ENCODE measurements around the gene FAM227B.
"Not testable (repeated sequence)": the region's sequence is repeated elsewhere in the genome, so short reads cannot be mapped to it uniquely, and the experiment has no call there.

Gene FAM227B

DNA sequence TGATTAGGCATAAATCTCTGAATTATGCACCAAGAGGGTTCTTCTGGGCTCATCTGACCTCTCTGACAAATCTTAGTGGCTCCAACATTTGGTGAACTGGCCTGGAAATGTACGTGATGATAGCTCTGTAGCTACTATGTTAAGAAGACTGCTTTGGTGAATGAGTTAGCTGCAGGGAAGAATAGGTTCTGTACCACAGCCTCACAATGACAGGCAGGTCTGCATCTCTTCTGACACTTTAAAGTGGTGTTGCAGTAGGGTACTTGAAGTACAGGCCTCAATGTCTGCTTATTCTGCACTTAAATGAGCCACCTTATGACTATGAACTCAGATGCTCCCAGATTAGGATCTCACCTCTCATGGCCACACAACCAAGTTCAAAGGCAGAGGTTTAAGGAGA is 190.6 kb downstream of the FAM227B start:
- no peak for DNase-seq

DNA sequence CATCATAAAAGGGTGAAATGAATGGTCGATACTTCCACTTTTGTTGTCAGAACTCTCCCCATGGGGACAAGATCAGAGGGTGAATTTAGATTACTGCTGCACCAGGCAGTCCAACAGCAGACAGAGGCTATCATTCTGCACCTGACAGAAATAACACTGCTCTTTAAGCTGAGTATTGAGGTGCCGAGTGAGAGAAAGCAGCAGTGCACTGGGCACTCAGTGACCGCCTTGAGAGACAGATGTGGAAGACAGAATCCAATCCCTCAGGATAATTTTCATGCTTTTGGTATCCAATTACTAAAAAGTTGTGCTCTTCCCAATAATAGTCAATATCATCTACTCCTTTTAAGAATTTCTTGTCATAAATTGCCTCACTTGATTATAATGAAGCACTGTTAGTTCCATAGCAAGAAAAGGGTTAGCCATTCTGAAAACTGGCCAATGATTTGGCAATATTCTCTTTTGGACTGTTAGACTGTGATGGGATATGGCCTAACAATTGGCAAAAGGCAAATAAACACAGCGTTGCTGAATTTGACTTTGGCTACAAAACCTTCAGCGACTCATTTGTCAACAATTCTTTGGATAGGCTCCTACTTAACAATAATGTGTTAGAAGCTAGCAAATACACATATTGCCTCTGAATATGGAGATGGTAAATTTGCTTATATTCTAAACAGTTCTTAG is 192.1 kb downstream of the FAM227B start:
- DNase-seq, result no peak

DNA sequence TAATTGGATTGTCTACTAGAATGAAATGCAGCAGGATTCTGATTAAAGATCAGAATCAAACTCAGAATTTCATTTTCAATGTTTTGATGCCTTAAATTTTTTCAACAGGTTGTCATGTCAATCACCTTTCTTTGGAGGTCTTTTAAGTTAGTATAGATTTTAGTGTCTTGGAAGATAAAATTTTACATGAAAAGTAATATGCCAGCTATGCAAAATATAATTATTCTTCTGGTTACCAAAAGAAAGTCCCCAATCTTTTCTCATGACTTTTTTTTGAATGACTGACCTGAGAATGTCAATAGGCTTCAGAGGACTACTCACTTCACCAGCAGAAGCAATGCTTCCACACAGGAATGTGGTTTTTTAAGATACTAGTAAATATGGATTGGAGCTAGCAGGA is 193.2 kb downstream of the FAM227B start:
- DNase-seq, result no peak

DNA sequence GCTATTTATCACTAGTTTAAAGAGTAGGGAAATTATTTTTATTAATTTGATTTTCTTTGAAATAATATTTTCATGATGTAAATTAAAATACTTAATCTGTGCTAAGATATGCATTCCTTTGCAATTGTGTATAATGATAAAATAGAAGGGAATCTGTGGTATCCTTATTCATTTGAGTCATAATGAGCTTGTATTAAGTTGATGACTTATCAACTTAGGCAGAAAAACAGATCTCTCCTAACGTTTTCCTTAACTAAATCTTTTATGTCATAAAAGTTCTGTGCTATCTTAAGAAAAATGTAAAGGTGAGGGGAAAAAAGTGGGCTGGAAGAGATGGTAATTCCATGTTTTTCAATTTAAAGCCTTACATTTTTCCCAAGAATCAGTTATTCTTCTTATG is 195.7 kb downstream of the FAM227B start:
- no peak for DNase-seq

DNA sequence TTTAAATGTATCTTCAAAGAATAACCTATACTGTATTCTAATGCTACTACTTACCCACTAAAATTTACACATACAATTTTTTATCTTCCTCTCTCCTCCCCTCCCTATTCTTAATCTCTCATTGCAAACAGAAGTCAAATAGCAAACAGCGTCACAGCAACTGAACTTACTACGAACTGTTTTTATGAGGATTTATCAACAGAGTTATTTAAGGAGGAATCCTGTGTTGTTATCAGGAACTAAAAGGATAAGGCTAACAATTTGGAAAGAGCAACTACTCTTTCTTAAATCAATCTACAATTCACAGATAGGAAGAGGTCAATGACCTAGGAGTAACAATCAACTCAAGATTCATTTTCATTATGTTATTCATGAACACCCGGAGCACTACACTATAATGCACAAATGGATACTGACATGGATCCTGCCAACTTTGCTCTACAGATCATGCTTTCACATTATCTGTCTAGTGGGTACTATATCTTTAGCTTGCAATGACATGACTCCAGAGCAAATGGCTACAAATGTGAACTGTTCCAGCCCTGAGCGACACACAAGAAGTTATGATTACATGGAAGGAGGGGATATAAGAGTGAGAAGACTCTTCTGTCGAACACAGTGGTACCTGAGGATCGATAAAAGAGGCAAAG is 196.6 kb downstream of the FAM227B start:
- DNase-seq, result no peak

DNA sequence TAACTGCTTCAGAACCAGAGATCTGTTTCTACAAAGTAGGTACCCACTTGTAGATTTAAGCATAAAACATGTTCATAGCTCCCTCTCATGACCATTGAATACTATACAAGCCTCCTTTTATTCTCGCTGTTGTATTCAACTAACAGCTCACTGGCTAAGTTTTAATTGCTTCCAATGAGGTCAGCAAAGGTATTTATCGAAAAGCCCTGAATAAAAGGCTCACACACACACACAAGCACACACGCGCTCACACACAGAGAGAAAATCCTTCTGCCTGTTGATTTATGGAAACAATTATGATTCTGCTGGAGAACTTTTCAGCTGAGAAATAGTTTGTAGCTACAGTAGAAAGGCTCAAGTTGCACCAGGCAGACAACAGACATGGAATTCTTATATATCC is 197.6 kb downstream of the FAM227B start, which contains the start of gene FGF7:
Gene FGF7 (plus strand): TSS at position 222 of the 400 bp plus-strand sequence. CDS start 1,056 bp downstream, outside the sequence.
- no peak for DNase-seq

DNA sequence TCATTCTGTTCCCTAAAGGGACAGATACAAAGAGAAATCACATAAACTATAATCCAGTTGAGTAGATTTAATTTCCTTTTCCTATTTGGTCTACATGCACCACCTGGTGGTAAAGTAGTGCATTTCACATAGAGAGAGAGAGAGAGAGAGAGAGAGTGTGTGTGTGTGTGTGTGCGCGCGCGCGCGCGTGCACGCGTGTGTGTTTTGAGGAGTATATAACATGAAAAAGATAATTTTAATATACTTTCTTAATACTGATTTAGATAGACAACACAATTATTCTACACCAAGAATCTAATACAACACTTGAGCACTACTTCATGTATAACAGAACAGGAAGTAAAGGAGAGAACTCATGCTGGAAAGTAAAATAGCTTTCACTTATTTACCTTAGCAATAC is 198.6 kb downstream of the FAM227B start:
- DNase-seq, result peak; percentile 70

DNA sequence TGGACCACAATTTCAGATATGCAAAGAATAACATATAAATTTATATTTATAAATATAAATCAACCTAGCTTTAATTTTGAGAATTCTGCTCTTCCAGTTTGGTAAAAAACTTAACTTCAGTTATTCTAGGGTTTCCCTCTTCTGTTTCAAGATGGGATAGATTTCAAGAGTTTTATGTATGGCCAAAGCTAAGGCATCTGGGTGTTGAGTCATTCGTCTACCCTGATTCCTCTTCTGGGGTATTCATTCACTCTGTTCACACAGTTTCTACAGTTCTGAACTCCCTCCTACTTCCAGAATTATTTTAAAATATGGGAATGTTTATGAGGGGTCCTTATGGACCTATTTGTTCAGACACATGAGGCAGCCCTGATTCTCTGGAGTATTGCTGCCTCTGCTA is 201.8 kb downstream of the FAM227B start:
- DNase-seq, result no peak

DNA sequence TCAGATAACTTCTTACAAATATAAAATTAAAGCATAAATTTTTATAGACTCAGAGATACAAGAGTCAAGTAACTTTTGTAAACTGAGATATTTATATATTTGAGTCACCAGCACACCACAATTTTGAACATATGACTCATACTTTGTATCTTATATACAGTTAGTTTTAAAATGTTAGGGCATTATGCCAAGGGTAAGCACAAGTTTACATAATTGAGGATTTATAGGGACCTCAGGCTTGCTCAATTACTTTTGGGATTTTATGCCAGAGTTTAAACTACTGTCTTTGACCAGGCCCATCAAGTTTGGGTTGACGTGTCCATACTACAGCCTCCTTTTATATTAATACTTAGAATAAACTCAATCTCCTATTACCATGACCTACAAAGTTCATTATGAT is 205.0 kb downstream of the FAM227B start:
- DNase-seq, result no peak

DNA sequence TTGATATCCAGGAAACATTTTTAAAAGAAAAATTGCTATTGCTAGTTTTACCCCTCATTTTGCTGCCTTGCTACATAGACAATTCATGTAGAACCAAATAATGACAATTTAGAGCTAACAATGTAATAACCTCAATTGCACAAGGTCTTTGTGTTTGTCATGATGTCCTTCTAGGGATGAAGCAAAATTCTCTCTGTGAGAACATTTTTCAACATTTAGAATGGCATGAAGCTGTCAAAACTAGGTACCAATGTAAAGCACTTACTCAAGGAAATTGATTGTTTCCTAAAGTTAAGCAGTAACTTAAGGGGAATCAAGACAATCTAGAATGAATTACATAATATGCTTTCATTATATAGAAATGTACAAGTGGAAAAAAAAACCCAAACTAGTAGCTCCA is 205.5 kb downstream of the FAM227B start:
- DNase-seq, result no peak

DNA sequence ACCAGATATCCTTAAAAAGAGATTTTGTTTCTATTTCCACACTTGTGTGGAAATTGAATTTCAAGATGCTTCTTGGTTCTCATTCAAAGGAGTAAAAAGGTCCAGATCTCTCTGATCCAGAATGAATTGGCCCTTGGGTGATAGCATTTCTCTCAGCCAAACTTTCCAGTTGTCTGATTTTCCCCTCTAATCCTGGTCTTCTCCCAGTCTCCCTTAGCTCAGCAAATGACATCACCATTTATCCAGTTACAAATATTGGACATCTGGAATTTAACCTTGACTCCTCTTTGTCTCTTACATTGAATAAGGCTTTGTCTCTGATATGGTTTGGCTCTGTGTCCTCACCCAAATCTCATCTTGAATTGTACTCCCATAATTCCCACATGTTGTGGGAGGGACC is 207.8 kb downstream of the FAM227B start:
- no peak for DNase-seq

DNA sequence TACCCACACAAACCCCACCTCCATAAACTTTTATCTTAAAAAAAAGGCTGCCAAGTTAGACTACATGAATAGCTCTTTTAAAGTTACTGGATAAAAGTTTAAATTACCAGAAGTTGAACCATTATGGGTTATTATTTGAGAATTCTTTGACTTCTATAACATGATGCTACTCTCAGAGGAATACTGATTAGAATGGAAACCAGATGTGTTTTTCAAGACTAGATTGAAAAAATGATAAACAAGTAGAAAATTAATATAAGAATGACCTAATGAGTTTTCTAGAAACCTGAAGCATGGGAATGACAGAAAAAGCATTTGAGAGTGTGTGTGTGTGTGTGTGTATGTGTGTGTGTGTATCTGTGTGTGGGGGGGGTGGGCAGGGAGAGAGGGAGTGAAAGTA is 210.0 kb downstream of the FAM227B start:
- no peak for DNase-seq

DNA sequence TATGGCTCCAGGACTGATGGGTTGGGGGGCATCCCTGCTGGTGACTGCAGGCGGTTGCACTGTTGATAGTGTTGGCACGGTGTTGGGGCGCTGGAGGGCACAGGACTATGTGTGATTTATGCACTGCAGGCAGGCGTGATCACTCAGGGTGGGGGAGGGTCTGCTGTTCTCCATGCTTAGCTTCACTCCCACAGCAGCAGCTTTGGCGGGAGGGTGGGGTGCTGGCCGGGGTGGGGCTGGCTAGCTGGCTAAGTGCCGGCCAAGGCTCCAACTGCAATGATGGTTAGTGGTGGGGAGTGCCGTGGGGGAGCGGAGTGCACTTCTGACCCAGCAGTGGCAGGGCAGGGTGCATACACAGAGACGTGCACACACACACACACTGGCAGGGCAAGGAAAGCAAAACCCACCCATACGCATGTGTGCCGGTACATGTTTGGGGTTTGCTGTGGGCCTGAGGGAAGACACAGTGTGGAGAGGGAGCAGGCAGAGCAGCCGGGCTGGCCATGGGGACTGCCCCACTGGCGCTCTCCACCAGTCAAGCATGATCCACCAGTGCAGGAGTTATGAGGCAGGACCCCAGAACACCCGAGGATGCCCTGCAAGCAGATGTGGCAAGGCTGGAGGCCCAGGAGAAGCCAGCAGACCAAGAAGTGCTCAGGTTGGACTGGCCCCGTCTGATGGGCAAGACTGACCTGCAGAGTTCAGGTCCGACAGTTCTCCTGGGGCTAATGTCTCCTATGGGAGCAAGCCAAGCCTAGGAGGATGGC is 214.1 kb downstream of the FAM227B start:
- DNase-seq, result no peak

DNA sequence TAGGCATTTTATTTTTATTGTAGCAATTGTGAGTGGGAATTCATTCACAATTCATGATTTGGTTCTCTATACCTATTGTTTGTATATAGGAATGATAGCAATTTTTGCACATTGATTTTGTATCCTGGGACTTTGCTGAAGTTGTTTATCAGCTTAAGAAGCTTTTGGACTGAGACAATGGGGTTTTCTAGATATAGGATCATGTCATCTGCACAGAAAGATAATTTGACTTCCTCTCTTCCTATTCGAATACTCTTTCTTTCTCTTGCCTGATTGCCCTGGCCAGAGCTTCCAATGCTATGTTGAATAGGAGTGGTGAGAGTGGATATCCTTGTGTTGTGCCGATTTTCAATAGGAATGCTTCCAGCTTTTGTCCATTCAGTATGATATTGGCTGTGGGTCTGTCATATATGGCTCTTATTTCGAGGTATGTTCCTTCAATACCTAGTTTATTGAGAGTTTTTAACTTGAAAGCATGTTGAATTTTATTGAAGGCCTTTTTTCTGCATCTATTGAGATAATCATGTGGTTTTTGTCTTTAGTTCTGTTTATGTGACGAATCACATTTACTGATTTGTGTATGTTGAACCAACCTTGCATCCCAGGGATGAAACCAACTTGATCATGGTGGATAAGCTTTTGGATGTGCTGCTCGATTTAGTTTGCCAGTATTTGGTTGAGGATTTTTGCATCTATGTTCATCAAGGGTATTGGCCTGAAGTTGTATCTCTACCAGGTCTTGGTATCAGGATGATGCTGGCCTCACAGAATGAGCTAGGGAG is 217.9 kb downstream of the FAM227B start:
- DNase-seq, result not testable (repeated sequence)

DNA sequence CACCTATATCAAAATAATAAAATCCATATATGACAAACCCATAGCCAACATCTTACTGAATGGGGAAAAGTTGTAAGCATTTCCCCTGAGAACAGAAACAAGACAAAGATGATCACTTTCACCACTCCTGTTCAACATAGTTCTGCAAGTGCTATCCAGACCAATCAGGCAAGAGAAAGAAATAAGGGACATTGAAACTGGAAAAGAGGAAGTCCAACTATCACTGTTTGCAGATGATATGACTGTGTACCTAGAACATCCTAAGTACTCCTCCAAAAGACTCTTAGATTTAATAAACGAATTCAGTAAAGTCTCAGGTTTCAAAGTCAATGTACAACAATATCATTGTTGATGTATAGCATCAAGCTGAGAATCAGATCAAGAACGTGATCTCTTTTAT is 233.1 kb downstream of the FAM227B start:
- DNase-seq, result no peak

DNA sequence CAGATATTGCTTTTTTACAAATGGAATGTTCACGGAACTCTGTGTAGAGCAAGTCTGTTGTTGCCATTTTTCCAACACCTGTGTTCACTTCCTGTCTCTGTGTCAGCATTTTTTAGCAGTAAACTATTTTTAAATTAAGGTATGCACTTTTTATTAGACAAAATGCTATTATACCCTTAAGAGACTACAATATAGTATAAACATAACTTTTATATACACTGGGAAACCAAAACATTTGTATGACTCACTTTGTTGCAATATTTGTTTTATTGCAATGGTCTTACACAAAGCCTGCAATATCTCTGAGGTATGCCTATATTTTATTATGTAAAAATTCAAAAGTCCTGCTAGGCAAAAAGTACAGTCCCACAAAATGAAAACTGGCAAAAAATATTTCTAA is 237.4 kb downstream of the FAM227B start:
- no peak for DNase-seq

DNA sequence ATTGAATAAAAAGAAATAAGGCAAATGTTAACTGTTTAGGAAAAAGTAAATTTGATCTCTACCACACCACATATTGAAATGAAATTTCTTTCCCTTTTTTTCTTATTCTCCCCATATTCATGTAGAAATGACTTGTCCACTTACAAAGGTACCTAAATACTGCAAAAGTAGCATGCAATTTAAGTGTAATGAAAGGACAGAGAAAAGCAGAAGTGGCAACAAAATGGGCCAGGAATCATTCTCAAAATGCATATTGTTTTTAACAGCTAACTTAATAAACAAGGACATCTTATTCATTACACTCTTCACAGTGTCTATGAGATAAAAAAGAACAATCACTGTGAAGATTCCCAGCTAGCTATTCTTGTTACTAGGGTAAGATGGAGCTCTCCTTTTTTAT is 238.2 kb downstream of the FAM227B start:
- DNase-seq, result no peak

DNA sequence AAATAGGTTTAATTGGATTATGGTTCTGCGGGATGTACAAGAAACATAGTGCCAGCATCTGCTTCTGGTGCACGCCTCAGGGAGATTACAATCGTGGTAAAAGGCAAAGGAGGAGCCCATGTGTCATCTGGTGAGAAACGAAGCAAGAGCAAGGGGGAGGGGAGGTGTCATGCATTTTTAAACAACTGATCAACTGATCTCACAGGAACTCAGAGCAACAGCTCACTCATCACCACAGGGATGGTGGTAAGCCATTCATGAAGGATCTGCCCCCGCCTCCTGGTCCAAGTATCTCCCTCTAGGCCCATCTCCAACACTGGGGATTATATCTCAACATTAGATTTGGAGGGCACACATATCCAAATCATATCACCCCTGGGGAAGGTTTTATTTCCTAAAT is 239.7 kb downstream of the FAM227B start:
- no peak for DNase-seq

DNA sequence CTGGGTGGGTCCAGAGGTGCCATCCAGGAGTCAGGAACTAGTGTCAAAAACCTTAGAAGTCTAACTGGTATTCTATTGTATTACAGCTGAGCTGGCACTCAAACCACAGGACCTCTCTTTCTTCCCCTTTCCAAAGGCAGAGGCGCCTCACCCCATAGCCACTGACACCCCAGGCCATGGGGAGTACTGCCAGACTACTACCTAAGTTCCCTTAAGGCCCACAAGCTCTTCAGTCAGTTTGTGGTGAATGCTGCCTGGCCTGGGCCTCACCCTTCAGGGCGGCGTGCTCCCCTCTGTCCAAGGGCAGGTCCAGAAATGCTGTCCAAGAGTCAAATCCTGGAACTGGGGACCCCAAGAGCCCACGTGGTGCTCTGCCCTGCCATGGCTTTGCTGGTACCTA is 240.6 kb downstream of the FAM227B start:
- no peak for DNase-seq

DNA sequence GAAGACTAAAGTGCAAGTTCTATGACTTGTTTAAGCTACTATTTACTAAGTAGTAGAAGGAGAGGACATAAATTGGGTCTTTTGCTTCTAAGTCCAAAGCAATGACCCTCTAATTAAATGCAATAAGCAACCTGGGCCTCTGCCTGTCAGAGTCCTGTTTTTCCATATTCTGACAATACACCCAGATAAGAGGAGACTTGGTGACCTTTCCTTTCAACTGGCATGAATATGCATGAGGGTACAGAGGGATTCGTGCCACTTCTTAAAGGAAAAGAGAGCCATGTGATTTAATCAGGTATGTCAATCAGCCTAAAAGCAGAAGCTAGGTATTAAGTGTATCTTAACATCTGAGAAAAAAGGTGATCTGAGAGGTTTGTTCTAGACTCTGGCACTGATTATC is 248.3 kb downstream of the FAM227B start:
- no peak for DNase-seq

DNA sequence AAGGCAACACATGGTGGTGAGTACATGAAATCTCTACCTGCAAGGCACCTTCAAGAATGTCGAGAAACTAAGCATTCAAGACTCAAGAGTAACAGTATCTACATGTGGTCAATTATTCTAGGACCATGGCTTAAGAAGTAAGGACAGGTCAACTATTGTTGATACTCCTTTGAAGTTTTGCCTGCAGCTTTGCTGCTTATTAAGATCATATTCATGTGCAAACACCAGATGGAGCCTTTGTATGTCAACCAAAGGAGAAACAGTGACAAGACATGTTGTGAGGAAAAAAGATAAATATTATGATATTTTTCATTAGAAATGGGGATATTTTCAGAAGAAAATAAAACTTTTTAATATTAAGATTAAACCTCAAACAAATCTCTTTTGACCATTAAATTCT is 249.8 kb downstream of the FAM227B start:
- no peak for DNase-seq

DNA sequence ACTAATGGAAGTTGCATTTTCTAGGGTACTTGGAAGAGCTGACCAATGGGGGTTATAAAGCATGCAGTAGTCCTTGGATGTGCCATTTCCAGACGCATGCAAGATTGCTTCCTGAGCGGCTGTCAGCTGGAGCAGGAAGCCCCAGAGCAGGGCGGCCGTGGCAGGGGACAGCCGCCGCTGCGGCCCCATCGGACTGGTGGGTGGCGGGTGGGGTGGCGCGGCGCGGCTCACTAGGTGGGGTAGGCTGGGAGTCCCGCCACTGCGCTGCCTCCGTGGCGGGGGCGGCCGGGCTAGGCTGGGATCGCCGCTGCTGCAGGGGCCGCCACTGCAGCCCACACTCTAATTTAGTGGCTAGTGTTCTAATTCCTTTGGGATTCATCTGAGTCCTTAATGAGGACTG is 254.1 kb downstream of the FAM227B start:
- no peak for DNase-seq

DNA sequence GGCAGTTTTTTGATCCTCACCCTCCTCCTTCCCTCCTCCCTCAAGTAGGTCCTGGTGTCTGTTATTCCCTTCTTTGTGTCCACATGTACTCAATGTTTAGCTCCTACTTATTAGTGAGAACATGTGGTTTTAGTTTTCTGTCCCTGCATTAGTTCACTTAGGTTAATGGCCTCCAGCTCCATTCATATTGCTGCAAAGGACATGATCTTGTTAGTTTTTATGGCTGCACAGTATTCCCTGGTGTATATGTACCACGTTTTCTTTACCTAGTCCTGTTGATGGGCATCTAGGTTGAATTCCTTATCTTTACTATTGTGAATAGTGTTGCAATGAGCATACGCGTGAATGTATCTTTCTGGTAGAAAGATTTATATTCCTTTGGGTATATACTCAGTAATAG is 259.2 kb downstream of the FAM227B start:
- no peak for DNase-seq

All from CD4-positive, alpha-beta T cell treated with Interleukin-17A for 1 hour (primary cell).